Tibial nerve (tissue), 4 donors: ENCODE results near the gene VKORC1. TPM values are rescaled to one million over a fixed set of nuclear protein-coding genes. Genes with fewer than 3 reads are reported as not detected.

Source experiments
- DNase-seq, 2 donors: peaks; one replicate each; pipeline ENCODE4 v3.0.0-alpha.2; 2019; ENCODE audit warnings: low spot score in 2 of 2
- H3K27ac ChIP-seq, 4 donors: fragments of 200-600 bp; sonication (generic) in 3 of 4; one replicate each; pipeline ENCODE4 v1.5.1; 2017 to 2019; ENCODE audit warnings: mild to moderate bottlenecking in 1 of 4
- H3K27me3 ChIP-seq, 2 donors: fragments of 200-600 bp; sonication (generic) in 1 of 2; one replicate each; pipeline versions ENCODE4 v1.5.1 to v1.6.0; 2017 to 2019
- H3K36me3 ChIP-seq, 3 donors: fragments of 200-600 bp; sonication (generic); one replicate each; pipeline ENCODE4 v1.5.1; 2018 to 2019
- H3K4me1 ChIP-seq, 4 donors: fragments of 200-600 bp; sonication (generic) in 3 of 4; one replicate each; pipeline ENCODE4 v1.5.1; 2017 to 2019
- H3K4me3 ChIP-seq, 4 donors: fragments of 200-600 bp; sonication (generic) in 3 of 4; one replicate each; pipeline ENCODE4 v1.5.1; 2017 to 2019; ENCODE audit warnings: mild to moderate bottlenecking in 1 of 4, moderate library complexity in 1 of 4
- H3K9me3 ChIP-seq, 4 donors: fragments of 200-600 bp; sonication (generic) in 3 of 4; one replicate each; pipeline ENCODE4 v1.5.1; 2017 to 2019
- EP300 ChIP-seq, 2 donors: sonication (generic); formaldehyde crosslinking; IDR thresholded peaks; one replicate each; pipeline ENCODE4 v1.6.1; 2017; ENCODE audit warnings: antibody characterized with exemption in 2 of 2, mild to moderate bottlenecking in 1 of 2
- POLR2A ChIP-seq, 2 donors: fragments of 450-650 bp; IDR thresholded peaks; one replicate each; pipeline ENCODE4 v1.6.1; 2017; ENCODE audit warnings: antibody characterized with exemption in 2 of 2, mild to moderate bottlenecking in 2 of 2, moderate library complexity in 2 of 2
- WGBS, 2 donors: methylation state at CpG; one replicate each; pipeline ENCODE4 v1.1.5; 2018; 5-methylcytosine and 5-hydroxymethylcytosine counted together
- total RNA-seq, 4 donors: library from RNA; depleted of rRNA; stranded (reverse); fragments of >200 nt; gene quantifications; one replicate each; pipeline ENCODE4 v1.1.0, GENCODE V29; 2016
- TF ChIP-seq, protein P1 (sequence below), 5 experiments: fragments of 200-600 bp in 3 of 5; fragments of 450-650 bp in 2 of 5; sonication (generic) in 3 of 5; IDR thresholded peaks; one replicate each; pipeline ENCODE4 v1.5.1; 2016 to 2019; ENCODE audit warnings: antibody characterized with exemption in 5 of 5, mild to moderate bottlenecking in 3 of 5, moderate library complexity in 2 of 5

Gene VKORC1
- total RNA-seq, 4 donors from 2014 or later: 114 to 180 (median 136) TPM

GRCh38 chr16:31129568-31130335 lies 35.2 kb upstream of the VKORC1 start:
- H3K4me1 ChIP-seq: peaks cover 0 to 34% (median 2%) of the 10 kb centered on the region in 4 donors
- peak overlapping the region; percentile 18 to 85 (median 80) for H3K27ac ChIP-seq
- H3K4me3 ChIP-seq: peak overlapping the region in 1 of 4 donors; percentile 4
- no peaks in the 10 kb centered on the region for H3K9me3 ChIP-seq
- no peaks in the 10 kb centered on the region for H3K27me3 ChIP-seq
- no peak for DNase-seq
- peaks cover 0 to 87% (median 4%) of the 10 kb centered on the region in 3 donors for H3K36me3 ChIP-seq
- WGBS, 2 donors: 38 to 41% methylated on average over 22 to 29 of the region's 29 CpGs
- TF ChIP-seq EP300 (IDR thresholded peaks at IDR 0.05) (peak in 1 of 2 donors; percentile 54), POLR2A (IDR thresholded peaks at IDR 0.05) (peak in 1 of 2 donors; percentile 31)
- TF ChIP-seq, protein P1, sequence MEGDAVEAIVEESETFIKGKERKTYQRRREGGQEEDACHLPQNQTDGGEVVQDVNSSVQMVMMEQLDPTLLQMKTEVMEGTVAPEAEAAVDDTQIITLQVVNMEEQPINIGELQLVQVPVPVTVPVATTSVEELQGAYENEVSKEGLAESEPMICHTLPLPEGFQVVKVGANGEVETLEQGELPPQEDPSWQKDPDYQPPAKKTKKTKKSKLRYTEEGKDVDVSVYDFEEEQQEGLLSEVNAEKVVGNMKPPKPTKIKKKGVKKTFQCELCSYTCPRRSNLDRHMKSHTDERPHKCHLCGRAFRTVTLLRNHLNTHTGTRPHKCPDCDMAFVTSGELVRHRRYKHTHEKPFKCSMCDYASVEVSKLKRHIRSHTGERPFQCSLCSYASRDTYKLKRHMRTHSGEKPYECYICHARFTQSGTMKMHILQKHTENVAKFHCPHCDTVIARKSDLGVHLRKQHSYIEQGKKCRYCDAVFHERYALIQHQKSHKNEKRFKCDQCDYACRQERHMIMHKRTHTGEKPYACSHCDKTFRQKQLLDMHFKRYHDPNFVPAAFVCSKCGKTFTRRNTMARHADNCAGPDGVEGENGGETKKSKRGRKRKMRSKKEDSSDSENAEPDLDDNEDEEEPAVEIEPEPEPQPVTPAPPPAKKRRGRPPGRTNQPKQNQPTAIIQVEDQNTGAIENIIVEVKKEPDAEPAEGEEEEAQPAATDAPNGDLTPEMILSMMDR (IDR thresholded peaks at IDR 0.05): no peak

DNA sequence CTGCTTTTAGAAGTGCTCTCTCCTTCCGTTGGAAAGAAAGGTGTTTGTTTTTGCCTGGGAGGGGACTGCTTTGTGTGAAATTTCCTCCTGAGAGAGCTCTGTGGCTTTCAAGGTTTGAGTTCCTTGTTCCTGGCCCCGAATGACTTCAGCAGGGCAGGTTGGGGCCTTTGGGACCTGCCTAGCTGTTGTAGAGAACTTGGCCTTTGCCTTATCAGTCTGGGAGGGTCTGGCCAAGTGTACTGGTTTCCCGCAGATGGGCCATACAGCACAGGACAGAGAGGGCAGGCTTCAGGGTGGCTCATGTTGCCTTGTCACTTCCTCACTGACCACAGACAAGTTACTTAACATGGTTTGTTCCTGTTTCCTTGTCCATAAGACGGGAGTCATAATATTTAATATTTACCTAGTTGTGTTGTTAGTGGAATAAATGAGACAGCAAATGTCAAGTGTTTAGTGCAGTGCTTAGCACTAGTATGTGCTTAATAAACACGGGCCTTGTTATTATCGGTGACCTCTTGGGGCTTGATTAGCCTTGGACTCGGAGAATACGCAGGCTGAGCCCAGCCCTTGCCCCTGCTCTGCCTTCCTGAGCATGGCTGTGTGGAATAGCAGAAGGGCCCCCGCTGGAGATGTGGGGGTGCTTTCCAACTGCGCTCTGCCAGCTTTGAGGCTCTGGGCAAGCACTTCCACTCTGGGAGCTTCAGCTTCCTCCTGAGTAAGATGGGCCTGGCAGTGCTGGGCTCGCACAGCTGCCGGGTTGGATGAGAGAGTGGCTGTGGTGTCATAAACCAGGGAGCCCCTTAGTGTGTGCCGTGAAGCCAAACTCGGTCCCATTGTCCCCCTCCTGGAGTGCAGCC lies 34.3 kb upstream of the VKORC1 start:
- no peaks in the 10 kb centered on the region for H3K27me3 ChIP-seq
- no peak overlapping the region for H3K4me3 ChIP-seq
- peaks cover 0 to 93% (median 4%) of the 10 kb centered on the region in 3 donors for H3K36me3 ChIP-seq

DNA sequence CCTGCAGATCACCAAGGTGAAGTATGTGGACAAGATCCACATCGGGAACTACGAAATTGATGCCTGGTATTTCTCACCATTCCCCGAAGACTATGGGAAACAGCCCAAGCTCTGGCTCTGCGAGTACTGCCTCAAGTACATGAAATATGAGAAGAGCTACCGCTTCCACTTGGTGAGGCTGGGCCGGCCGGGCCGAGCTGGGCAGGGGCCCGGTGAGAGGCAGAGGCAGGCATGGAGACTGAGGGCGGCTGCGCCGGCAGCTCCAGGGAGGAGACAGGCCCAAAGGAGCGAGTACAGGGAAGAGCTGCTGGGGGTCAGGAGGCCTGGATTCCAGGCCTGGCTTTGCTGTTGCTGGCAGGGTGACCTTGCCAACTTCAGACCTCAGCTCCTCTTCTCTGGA lies 32.6 kb upstream of the VKORC1 start:
- H3K36me3 ChIP-seq: peaks cover 0 to 98% (median 4%) of the 10 kb centered on the region in 3 donors
- no peaks in the 10 kb centered on the region for H3K9me3 ChIP-seq
- no peak for DNase-seq
- peaks cover 0 to 31% (median 2%) of the 10 kb centered on the region in 4 donors for H3K4me1 ChIP-seq
- no peaks in the 10 kb centered on the region for H3K27me3 ChIP-seq
- TF ChIP-seq, protein P1 (IDR thresholded peaks at IDR 0.05): no peak
- TF ChIP-seq EP300 (IDR thresholded peaks at IDR 0.05): no peak
- no peak for TF ChIP-seq POLR2A (IDR thresholded peaks at IDR 0.05)
- no peak overlapping the region for H3K4me3 ChIP-seq
- WGBS, 2 donors: 88 to 90% methylated on average over 13 of the region's 13 CpGs
- H3K27ac ChIP-seq: peak overlapping the region in 3 of 4 donors; percentile 77 to 85 (median 84)

More for the DNA sequence above, 34.3 kb upstream of the VKORC1 start:
- WGBS, 2 donors: 59 to 69% methylated on average over 11 to 13 of the region's 14 CpGs
- H3K27ac ChIP-seq: peak overlapping the region; percentile 18 to 85 (median 80)
- TF ChIP-seq, protein P1 (IDR thresholded peaks at IDR 0.05): no peak
- TF ChIP-seq EP300 (IDR thresholded peaks at IDR 0.05): no peak
- no peak for TF ChIP-seq POLR2A (IDR thresholded peaks at IDR 0.05)
- peaks cover 0 to 31% (median 2%) of the 10 kb centered on the region in 4 donors for H3K4me1 ChIP-seq
- no peaks in the 10 kb centered on the region for H3K9me3 ChIP-seq
- no peak for DNase-seq

DNA sequence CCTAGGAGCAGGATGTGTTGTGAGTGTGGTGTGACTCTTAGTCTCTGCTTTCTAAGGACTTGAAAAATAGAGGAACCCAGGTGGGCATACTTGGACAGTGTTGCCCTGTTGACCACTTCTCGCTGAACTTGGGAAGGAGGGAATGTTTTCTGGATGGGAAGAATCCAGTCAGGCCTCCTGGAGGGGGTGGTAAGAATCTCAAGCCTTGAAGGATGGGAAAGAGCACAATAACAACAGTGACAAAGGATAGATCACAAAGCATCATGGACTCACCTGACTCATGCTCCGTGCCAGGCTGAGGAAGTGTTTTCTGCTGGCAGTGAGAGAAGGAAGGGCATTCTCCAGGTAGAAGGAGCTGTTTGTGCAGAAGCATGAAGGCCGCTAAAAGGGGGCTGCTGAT lies 31.2 kb upstream of the VKORC1 start:
- Histone ChIP-seq H3K9me3 (no peaks in the 10 kb centered on the region), H3K4me3 (no peak overlapping the region), H3K36me3 (peaks cover 3 to 98% (median 4%) of the 10 kb centered on the region in 3 donors), H3K27ac (peak overlapping the region in 1 of 4 donors; percentile 85), H3K27me3 (no peaks in the 10 kb centered on the region), H3K4me1 (peaks cover 0 to 31% (median 2%) of the 10 kb centered on the region in 4 donors)
- no peak for DNase-seq
- TF ChIP-seq EP300 (IDR thresholded peaks at IDR 0.05) (no peak), POLR2A (IDR thresholded peaks at IDR 0.05) (no peak)
- TF ChIP-seq, protein P1 (IDR thresholded peaks at IDR 0.05): no peak
- 92 to 96% methylated on average over 3 of the region's 3 CpGs for WGBS, 2 donors
